ENCODE data around the gene DEPDC4.
A peak's percentile ranks its signal among the peaks of the same experiment; 100 is the strongest.

DEPDC4 gene

DNA sequence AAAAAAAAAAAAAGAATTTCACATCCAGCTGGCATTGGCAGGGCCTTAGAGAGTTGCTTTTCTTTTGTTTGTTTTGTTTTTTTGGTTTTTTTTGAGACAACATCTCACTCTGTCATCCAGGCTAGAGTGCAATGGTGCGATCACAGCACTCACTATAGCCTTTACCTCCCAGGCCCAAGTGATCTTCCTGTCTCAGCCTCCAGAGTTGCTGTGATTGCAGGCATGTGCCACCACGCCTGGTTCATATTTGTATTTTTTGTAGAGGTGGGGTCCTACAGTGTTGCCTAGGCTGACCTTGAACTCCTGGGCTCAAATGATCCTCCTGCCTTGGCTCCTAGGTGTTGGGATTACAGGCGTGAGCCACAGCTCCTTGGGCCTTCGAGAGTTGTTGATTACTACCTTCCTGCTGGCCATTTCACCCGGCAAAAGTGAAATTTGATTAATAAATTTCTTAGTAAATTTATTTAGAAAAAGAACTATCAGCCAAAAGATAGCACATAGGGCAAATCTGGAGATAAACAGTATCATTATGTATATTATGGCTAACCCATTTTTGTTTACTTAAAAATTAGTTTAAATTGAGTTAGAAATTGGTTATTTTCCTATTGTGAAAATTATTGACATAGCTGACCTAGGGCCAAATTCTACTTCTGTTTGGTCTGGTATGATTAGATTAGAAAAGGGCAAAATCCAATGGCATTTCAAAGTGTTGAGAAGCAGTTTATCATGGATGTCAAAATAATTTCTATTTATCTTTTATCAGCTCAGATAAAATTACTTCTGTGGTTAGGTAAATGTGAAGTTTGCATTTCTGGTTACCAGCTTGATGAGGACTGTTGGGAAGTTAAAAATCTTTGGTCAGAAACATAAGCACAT lies 53.6 kb downstream of the DEPDC4 start:
- no peak for DNase-seq (ENCODE audit: low read depth)

DNA sequence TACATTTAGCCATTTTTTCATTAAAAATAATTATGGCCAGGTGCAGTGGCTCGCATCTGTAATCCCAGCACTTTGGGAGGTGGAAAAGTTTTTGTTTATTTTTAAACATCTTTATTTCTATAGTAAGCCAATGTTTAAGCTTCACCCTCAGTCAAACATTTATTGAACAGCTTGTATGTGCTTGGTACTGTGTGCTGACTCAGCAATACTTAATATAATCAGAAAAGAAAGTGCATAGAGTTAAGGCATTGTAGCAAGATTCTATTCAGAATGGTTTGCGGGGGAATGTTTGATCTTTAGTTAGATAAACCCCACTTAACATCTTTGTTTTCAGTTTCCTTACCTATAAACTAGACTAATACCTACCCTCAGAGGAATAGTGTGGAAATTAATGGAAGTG lies 55.2 kb downstream of the DEPDC4 start:
- DNase-seq (ENCODE audit: low read depth), result no peak

DNA sequence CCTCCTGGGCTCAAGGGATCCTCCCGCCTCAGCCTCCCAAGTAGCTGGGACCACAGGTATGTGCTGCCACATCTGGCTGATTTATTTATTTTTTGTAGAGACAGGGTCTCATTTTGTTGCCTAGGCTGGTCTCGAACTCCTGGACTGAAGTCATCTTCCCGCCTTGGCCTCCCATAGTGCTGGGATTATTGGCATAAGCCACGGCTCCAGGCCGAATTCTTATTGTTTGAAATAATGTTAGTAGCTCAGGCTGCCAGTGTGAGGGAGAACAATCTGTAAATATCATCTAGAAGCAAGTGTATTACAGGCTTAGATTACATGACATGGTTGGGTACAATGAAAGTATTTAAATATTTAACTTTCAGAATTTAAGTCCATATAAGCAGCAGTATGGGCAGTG lies 58.0 kb downstream of the DEPDC4 start:
- no peak for DNase-seq (ENCODE audit: low read depth)

DNA sequence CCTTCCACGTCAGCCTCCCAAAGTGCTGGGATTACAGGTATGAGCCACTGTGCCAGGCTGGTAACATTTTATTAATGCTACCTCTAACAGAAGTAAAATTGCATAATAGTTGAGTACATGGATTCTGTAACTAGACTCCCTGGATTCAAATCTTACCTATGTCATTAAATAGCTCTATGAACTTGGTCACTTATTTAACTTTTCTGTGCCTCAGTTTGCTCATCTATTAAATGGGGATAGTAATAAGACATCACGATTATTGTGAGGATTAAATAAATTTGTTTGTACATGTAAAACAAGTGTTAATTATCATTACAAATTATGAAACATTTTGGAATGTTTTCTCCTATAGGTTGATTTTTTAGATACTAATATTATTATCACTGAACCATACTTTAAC lies 59.6 kb downstream of the DEPDC4 start:
- no peak for DNase-seq (ENCODE audit: low read depth)

DNA sequence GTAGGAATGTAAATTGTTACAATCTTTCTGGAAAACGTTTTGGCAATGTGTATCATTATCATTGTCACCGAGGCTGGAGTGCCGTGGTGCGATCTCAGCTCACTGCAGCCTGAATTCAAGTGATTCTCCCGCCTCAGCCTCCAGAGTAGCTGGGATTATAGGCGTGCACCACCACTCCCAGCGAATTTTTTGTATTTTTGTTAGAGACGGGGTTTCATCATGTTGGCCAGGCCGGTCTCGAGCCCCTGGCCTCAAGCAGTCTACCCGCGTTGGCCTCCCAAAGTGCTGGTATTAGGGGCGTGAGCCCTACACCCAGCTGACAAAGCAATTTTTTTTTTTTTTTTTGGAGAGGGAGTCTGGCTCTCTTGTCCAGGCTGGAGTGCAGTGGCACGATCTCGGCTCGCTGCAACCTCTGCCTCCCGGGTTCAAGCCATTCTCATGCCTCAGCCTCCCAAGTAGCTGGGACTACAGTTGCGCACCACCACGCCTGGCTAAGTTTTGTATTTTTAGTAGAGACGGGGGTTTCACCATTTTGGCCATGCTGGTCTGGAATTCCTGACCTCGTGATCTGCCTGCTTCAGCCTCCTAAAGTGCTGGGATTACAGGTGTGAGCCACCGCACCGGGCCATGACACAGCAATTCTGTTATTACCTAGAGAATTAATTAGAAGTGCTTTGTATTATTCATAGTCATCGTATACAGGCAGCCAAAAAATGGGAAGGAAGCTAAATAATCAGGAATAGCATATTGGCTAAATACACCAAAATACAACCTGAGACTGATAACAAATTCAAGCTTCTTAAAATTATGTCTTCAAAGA lies 65.1 kb downstream of the DEPDC4 start:
- DNase-seq (ENCODE audit: low read depth), result no peak

DNA sequence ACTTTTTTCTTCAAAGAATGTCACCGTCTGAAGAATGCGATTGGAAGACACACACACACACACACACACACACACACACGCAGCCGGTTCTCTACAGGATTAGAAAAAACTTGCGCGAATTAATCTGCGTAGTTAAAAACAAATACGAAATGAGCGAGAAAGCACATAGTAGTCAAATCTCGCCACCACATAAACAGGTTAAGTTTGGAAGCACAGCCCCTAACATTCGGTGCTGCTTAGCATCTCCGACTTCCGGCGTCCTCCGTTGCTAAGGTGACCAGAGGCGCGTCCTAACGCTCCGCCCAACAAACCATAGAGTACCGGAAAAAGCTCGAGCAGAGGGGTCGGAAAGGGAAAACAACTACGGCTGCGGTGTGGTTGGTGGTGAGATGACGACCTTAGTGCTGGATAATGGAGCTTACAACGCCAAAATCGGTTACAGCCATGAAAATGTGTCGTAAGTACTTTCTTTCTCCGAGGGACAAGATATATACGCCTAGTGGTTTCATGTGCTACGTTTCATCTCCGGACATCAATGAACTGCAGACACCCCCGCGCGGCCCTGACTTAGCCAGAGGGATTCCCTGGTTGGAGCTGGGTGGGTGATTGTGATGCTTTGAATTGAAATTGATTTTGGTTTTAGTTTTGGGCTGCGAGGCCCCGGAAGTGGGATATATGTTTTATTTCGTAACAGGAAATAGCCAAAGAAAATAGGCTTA lies 66.3 kb downstream of the DEPDC4 start, which contains the start of gene ACTR6:
TSS of gene ACTR6 (plus strand) at position 353 of the 719 bp plus-strand sequence. CDS start at position 390, 37 bp downstream.
- peak; percentile 98 for DNase-seq (ENCODE audit: low read depth)

DNA sequence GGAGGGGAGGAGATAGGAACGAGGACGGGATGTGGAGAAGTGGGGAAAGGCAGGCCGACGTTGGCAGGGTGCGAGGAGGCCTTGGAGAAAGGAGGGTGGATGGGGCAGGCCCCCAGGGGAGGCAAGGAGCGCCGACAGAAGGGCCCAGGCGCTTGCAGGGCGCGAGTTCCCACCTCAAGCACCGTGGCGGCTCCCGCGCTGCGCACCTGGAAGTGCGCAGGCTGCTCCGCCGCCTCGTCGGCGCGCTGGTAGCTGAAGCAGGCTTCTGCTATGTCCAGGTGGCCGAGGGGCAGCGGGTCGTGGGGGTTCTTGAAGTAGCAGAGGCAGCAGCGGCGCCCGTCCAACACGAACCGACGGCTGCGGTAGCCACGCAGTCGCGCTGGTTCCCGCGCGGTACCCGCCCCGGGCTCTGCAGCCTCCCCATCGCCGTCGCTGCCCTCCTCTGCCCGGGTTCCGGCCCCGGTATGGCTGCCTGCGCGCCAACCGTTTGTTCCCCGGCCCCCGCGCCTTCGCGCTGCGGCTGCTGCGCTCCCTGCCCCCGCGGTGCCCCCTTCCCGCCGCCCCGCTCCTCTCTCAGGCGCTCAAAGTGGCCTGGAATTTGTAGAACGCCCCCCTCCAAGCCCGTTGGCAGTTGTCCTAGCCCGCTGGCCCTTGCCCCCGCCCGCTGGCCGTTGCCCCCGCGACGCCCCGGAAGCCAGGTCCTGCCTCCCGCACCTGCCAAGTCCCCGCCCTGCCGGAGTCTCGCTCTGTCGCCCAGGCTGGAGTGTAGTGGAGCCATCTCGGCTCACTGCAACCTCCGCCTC lies 67.3 kb downstream of the DEPDC4 start:
- peak; percentile 53 for DNase-seq (ENCODE audit: low read depth)

DNA sequence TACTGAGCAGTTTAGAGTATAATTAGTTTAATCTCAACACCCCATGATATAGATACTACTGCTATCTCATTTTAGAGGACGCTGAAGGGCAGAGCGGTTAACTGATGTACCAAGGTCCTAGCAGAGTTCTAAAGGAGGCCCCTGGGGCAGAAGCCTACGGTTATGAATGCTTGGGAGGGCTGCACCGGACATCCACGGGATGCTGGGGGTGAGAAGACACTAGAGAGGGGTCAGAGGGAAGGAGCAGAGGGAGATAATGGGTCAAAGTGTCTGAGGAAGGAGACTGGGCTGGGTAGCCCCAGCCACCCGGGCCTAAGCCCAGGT lies 67.9 kb downstream of the DEPDC4 start:
- no peak for DNase-seq (ENCODE audit: low read depth)

DNA sequence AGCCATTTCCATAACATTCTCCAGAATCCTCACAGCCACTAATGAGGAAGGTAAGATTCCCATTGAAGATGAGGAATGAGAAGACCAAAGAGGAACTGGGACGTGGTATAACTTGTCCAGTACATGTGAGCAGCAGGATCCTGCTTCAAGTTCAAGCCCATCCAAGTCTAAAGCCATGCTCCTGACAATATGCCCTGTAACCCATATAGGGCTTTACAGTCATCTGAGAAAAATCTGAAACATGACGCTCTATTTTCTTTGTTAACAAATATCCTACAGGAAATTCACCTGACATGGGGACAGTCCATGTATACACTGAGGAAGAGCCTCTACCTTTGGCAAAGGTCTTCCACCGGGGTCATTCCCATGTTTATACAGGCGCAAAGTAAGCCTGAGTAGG lies 69.4 kb downstream of the DEPDC4 start:
- DNase-seq (ENCODE audit: low read depth), result no peak

DNA sequence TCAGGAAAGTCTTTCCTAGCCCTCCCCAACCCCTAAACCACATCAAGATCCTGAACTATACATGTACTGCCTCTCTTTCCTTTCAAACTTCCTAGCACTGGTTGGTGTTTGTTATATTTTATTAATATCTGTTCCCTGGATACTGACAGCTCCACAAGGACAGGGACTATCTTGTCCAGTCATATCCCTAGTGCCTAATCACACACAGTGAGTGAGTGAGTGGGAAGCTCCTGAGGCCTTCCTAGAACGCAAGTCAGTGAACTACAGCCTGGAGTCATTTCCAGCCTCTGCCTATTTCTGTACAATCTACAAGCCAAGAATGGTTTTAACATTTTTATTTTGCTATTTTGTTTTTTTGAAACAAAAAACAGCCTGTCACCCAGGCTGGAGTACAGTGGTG lies 73.8 kb downstream of the DEPDC4 start:
- DNase-seq (ENCODE audit: low read depth), result no peak

Measured in stimulated activated CD8-positive, alpha-beta memory T cell treated with anti-CD3 and anti-CD28 coated beads, Interleukin-12 subunit alpha, Interleukin-12 subunit beta, amount 100 ng/mL, for 1 hour (primary cell).